GM13976 (cell line): Measurements from ENCODE around the gene FILIP1.

ENCODE experiments used
- DNase-seq: peaks from one replicate; pipeline ENCODE4 v3.0.0; 2012; ENCODE audit warnings: low spot score
- CTCF ChIP-seq: IDR thresholded peaks from 2 replicates; pipeline ENCODE4 v1.5.1; 2012; ENCODE audit warnings: borderline replicate concordance, mild to moderate bottlenecking; ENCODE audit not compliant: insufficient read depth; ENCODE audit errors: extremely low read depth, missing control alignments, control extremely low read depth
- in situ Hi-C: fragments of 300-500 bp; cut with MboI; formaldehyde crosslinking; loops from one replicate; pipeline ENCODE4 v1.12.0; 2022; ENCODE audit warnings: low sequenced_read_pairs, mixed read lengths, inconsistent platforms; ENCODE audit not compliant: unreplicated experiment

FILIP1 gene

GRCh38 chr6:75384116-75384515 lies 109.5 kb downstream of the FILIP1 start:
- in situ Hi-C loops = no loop called here
- no peak for TF ChIP-seq CTCF
- no peak for DNase-seq

- TF ChIP-seq CTCF = no peak
- DNase-seq = no peak
- in situ Hi-C loops = no loop called here
Measured at GRCh38 chr6:75382634-75382900, 111.0 kb downstream of the FILIP1 start.

DNA sequence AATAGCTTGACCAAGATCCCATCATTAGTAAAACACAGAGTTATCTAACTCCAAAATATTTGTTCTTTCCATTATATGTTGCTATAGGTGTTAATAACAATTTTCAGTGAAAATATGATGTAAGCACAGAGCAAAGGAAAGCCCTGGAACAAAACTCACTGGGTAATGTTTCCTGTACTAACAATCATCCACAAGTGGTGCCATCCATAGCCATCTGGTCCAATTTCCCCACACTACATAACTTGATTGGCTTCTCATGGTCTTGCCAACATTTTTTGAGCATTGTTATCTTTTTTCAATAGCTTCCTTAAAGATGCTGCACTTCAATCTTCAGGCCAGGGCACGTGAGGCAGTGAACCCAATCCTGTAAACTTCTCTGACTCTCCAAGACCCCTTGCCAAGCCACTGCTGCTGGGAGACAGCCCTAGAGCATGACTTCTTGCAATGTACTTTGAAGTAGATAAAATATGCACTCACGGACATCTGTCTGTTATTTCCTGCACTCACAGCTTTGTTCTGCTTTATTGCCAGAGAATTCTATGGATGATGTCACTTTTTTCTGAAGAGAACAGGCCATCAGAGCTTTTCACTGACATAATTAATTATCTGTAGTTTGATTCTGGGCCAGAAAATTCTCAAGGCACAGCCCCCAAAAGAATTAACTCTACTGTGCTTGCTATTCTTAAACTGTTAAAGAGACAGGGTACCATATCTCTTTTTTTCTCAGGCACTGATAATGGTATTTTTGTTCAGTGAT lies 111.5 kb downstream of the FILIP1 start:
- in situ Hi-C loops = no loop called here
- DNase-seq = no peak
- TF ChIP-seq CTCF = no peak

- no peak for TF ChIP-seq CTCF
- DNase-seq = no peak
- in situ Hi-C loops = no loop called here
Measured at GRCh38 chr6:75379536-75379935, 114.1 kb downstream of the FILIP1 start.

GRCh38 chr6:75378101-75378500 lies 115.5 kb downstream of the FILIP1 start:
- in situ Hi-C loops = no loop called here
- no peak for DNase-seq
- no peak for TF ChIP-seq CTCF

- in situ Hi-C loops = no loop called here
- DNase-seq = no peak
- no peak for TF ChIP-seq CTCF
Measured at GRCh38 chr6:75377386-75377785, 116.2 kb downstream of the FILIP1 start.
